Measurements from ENCODE around the gene SH3RF1. TPM values are rescaled to one million over a fixed set of nuclear protein-coding genes. Genes with fewer than 3 reads are reported as not detected.

Gene SH3RF1
- total RNA-seq, 1 donor from 2014 or later, result 11.2 TPM

DNA sequence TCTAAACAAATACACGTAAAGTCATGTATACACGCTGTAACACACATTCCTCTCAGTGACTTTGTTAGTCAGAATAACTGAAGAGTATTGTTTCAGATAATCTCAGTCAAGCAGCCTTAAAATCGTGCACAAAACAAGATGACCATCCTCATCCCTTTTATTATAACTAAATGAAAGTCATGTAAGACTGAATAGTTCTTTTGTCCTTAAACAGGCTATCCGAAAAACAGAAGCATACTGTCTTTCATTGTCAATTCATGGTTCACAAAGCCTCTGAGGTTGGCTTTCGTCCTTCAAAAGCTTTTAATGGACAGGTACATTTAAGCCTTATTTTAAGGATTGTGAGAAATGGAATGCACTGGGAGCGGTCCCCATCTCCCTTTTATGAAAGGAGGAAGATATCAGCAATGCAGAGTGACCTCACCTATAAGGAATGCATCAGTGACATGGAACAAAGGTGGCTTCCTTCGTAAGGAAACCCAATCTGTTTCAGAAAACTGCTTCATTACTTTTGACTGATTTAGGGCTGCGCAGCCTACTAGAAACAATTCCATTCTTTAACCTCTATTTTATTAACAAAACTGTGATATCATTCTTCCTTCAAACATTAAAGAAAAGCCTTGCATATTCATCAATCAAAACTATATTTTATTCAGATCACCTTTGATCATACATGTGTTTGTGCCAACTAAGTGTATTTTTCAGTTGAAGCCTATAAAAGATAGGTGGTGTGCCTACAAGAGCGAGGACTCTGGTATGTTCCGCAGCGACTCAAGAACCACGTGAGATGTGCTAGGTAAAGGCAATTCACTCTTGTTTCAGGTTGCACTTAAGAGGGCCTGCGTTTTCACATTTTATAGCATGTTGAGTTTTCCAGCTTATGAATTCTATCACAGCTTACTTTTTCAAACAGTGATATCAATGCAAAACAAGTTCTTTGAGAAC, 19.2 kb downstream of the SH3RF1 start:
- DNase-seq, result peak; percentile 71

DNA sequence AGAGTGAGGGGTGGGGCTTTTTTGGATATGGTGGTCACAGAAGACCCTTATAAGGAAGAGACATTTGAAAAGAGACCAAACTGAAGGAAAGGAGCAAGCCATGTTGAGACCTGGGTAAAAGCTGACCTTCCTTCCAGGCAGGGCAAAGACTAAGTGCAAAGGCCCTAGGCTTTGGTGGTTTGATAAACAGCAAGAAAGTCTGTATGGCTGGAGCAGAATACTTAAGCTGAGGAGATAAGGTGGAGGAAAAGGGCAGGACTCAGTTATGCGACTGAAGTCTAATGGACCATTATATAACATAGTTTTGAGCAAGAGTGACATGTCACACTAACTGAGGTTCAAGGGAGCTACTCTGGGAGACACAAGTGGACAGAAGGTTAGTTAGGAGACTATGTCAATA, 20.0 kb downstream of the SH3RF1 start:
- no peak for DNase-seq

DNA sequence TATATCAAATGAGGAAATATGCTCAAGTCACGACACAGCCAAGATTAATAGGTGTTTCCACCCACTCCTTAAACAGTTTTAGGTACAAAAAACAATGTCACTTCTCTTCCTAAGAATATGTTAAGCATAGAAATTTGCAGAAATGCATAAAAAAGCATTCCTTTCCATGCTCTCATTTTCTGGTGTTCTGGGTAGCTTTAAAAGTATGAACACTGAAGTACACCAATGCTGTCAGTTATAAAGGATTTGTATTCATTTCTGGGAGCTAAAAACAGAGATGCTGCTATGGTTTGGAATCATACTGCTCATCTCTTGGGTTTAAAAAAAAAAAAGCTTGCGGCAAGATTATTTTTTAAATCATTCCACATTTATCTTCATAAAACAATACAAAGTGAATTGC, 20.8 kb downstream of the SH3RF1 start:
- no peak for DNase-seq

DNA sequence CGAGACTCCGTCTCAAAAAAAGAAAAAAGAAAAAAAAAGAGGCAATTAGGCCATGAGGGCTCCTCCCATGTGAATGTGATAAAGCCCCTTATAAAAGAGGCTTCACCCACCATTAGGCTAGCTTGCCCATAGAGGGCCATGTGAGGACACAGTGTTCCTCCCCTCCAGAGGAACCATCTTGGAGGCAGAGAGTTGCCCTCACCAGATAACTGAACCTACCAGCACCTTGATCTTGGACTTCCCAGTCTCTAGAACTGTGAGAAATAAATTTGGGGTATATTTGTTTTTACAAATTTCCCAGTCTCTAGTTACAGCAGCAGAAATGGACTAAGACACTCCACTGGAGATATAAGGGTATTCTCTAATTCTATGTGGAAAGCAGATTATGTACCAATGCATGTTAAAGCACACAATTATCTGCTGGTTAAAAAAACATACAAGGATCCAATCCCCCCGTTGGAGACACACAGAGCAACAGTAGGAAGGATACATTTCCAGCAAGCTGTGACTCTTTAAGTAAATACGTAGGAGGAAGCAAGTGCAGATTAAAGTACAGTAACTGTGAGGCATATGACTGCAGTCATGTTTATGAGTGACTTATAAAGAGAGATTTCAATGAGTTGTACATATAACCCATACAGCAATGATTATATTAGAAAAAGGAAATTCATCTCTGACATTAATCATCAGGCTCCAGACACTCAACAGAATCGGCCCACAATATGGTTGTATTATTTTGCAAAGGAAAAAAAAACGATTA, 21.4 kb downstream of the SH3RF1 start:
- DNase-seq, result peak; percentile 70

DNA sequence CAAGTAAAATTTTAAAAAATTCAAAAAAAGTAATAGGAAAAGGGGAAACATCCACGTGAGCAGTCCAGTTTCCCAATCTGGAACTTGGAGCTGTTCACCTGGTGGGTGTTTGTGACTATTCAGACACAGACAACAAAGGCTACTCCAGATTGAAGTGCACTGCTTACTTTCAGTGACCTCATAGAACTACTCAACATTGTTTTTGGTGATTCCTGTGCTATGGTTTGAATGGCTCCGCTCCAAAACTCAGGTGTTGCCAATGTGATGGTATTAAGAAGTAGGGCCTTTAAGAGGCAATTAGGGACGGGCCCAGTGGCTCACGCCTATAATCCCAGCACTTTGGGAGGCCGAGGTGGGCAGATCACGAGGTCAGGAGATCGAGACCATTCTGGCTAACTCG, 22.1 kb downstream of the SH3RF1 start:
- DNase-seq, result no peak

DNA sequence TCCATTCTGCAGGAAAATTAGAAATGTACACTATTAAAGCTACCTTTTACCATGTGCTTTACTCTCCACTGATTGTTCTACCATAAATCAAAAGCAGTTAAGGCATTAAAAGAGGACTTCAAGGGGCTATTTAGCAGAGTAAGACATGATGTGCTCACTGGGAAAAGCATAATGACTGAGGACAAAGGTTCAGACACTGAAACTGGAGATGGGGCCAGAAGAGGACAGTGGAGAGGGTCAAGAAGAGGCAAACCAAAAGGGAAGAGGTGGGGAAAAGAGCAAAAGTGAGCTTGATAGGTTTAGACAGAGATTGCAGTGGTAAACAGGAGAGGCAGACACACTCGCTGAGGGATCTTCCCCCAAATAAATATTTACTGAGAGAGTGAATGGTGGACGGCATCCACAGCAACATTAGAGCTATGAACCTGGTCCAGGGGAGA, 23.8 kb downstream of the SH3RF1 start:
- no peak for DNase-seq

DNA sequence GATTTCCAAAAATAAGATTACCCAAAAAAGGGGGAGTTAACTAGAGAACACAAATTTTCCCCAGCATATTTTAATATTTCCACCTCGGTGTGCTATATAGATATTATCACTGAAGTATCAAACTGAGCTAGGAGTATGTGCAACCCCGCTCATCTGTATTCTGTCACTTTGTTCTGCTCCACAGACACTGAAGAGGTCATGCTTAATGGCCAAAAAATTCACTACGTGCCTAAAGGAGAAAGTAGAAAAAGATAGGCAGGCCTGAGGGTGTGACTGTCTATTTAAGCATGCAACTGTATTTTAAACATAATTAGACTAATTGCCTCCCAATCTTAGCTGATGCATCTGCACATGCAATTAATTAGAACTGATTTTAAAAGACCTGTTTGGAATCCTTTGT, 24.5 kb downstream of the SH3RF1 start:
- DNase-seq, result no peak

DNA sequence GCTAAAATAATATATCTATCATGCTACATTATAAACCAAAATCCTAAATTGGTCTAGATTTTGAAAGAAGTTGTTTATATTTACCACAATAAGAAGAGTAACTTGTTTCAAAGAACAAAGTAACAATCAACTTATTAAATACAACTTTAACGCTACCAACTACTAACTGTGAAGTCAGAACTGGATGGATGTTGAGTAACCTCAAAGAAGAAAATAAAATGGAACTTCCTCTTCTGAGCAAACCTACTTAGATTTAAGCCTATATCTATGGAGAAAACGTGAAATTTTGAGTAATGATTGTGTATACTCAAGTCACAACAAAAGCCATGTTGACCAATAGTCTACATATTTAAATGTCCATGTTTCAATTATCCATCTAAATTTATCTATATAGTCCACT, 25.7 kb downstream of the SH3RF1 start:
- DNase-seq, result no peak

DNA sequence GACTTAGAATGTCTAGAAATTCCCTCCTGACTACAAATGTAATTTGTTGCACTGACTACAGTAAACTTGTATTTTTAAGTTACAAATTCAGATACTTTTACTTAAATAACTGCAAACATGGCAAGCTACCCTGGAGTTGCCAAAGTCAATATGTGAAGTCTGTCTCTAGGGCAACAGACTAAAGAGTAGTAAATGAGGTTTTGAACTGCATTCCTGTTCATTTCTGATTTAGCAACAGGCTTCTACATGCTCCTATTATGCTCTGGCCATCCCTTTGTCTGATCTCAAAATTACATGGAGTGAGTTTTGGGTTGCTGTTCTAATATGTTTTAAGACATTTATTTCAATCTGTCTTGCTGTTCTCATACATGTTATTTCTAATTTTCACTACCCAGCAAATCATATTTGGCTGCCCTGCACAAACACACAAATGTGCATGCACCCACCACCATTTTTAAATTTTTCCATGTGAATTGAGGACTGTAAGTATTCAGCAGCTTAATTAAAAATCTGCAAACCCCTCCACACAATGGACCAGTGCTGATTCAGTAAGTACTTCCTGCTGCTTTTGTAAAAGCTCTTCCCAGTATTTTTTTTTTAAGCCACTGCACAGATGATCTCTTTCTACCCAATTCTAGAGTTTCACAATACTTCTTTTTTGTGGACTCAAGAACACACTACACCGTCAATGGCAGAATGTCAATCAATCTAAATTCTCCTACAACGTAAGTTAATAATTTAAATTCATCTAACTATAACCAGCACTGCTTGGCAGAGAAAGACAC, 26.7 kb downstream of the SH3RF1 start:
- peak; percentile 63 for DNase-seq

DNA sequence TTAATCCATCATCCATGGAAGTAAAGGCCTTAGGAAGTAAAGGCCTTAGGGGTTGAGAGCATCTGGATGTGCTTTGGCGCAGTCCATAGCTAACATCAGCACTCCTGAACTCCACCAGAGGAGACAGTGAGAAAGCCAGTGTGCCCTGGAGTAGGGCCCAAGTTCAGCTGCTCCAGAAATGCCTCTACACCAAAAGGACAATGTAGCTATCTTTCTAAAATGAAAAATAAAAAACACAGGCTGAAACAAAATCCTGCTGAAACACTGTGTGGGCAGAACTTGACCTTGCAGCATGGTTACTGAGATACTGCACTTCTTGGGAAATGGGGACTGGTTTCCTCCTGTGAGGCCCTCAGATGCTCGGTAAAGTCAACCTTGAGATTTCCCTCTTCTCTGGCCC, 29.3 kb downstream of the SH3RF1 start:
- no peak for DNase-seq

DNA sequence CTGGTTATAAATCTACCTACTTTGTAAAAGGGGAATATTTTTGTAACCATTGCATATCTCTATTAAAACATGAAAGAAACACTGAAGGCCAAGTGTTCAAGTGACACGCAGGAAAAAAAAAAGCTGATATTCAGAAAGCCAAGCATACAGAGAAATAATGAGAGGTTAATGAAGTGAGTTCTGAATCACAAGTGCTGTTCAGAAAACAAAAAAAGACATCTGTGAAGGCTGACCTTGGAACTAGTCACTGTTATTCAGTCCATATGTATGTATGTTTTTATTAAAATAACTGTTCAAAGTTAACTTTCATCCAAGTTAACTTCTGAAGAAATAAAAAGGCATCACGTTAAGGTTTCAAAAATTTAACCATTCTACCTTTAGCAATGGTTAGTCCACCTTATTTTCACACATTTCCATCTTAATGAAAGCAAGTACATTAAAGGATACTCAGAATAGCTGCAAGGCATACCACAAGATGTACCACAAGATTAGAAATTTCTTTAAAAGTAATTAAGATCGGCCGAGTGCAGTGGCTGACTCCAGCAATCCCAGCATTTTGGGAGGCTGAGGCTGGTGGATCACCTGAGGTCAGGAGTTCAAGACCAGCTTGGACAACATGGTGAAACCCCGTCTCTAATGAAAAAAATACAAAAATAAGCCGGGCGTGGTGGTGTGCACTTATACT, 31.4 kb downstream of the SH3RF1 start:
- no peak for DNase-seq

DNA sequence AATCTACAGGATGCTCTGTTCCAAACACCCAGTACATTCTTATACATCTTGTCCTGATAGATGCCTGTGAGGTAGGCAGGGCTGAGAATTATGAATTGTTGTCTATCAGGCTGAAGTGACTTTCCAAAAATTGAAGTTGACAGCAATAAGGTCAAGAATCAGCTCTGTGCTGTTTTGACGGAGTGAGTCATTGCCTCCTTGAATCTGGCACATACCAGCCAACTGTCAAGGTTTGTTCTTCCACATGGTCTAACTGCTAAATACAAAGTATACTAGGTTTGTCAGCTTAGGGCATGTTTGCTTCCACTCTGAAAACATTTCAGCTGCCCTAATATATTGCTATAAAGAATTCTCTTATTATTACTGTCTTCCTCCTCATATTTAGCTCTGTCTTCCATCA, 32.3 kb downstream of the SH3RF1 start:
- DNase-seq, result peak; percentile 66

DNA sequence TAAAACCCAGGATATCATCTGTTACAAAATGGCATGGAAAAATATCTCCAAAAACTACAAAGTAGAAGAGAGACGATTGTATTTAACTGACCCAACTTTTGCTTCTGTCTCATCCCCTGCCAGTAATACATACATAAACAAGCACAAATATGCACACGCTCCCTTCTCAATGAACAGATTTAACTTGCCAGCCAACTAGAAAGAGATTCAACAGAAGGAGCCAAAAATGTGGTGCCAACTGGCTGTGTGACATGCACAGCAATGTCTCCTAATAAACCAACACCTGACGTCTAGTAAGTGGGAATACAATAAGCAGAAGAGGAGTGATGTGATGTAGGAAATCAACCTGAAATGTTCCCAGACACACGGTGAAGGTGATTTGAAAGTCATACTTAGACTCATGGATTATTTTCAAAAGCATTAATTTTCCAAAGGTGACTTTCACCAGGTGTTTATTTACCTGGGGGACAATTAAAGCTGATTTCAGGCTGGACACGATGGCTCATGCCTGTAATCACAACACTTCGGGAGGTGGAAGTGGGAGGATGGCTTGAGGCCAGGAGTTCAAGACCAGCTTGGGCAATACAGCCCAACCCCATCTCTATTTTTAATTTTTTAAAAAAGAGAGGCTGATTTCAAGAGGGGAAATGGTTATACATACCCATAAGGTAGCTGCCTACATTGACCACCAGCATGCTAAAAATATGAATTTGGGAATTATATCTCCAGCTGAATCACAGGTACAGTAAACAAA, 33.7 kb downstream of the SH3RF1 start:
- DNase-seq, result no peak

DNA sequence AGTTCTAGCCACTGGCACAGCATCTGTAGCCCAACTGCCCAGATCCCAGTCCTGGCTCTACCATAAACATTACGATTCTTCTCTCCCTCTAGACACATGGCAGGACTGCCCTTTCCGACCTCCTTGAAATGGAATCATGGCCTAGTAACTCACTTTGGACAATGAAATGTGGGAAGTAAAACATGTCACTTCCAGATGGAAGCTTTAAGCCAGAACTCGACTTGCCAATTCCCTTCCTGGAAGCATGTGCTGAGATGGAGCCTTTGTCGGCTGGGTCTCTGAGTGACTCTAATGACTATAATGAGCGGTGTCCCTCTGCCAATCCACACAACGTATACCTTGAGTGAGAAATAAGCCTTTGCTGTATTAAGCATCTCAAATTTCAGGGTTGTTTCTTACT, 34.7 kb downstream of the SH3RF1 start:
- no peak for DNase-seq

DNA sequence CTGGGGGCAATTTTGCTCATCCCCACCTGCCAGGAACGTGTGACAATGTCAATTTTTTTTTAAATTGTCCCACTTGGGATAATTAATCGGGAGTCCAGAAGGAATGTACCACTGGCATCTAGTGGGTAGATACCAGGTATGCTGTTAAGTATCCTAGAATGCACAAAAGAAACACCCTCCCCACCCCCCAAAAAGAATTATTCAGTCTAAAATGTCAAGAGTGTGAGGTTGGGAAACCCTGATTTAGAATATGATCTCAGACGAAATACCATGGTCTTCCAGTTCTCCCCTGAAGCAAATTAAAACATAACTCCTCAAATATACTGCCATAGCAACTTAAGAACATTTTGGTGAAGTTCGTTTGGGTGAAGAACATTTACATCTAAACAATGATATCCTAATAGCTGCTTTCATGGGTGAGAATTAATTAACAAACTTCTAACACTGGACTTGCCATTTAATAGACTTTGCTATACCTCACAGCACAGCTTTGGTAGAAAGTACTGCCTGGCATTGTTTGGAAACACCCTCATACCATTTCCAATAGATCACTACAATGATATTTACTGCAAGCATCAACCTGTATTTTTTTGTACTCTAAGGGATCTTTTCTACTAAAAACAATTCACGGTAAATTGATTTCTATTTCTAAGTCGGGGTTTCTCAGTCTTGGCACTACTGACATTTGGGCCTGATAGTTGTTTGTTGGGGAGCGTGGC, 36.5 kb downstream of the SH3RF1 start:
- no peak for DNase-seq

DNA sequence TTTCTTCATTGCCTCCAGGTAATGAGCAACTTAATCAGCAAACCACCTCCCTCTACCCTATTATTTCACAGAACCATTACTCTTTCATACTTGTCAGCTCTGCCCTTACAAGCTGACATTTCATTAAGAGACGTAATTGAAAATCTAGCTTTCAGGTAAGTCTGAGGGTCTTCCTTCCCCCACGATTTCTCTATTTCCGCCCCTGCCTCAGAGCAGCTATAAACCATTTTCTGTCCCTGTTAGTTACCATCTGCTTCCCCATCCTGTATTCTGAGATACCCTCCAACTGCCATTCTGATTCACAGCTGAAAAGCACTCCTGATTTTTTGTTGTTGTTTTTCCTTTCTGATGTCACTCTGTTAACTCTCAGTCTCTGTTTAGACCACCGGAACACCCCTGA, 37.1 kb downstream of the SH3RF1 start:
- no peak for DNase-seq

DNA sequence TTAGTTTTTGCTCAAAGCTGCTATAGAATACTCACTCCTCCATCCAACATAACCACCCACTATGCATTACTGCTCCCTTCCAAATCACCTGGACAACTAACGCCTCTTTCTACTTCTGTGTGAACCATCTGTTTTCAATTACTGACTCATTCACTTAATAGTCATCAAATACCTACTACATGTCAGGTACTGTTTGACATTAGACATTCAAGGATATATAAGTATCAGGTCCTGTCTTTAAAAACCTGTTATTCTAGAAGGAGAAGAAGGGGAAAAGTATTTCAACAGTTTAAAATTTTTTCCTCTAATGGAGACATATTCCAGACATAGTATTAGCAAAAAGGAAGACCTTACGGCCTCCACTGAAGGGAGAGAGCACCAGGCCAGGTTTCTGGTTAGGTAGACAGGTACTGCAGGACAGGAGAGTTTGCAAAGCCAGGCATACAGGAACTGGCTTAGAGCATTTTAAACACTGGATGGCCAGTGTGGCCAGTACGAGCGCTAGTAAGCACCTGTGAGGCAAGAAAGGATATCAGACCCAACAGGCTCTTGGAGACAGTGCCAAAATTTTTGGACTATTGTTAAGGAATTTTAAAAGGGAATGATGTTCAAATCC, 39.0 kb downstream of the SH3RF1 start:
- DNase-seq, result no peak

DNA sequence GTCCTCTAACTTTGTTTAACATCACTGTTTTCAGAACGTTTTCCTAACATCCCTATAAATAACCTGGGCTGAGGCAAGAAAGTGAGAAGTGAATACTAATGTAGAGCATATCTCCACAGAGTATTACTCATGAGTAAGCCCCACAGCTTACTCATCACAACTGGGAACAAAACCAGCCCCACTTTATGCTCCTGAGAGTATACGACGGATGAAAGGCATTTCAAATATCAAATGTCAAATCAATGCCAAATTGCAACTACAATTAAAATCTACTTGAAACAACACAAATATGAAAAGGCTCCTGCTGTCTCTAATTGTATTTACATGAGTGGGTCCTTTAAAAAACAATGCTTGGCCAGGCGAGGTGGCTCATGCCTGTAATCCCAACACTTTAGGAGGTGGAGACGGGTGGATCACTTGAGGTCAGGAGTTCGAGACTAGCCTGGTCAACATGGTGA, 41.2 kb downstream of the SH3RF1 start:
- peak; percentile 77 for DNase-seq

DNA sequence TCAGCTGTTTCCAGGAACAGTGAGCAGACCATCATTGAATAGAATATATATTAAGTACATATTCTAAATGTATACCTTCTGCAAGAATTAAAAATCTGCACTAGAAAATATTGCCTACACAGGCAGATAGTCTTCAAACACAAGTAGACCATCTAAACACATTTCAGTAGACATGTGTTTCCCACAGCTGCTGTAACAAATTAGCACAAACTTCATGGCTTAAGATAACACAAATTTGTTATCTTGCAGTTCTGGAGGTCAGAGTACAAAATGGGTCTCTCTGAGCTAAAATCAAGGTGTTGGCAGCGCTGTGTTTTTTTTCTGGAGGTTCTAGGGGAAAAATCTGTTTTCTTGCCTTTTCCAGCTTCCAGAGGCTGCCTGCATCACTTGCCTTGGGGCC, 42.7 kb downstream of the SH3RF1 start:
- DNase-seq, result no peak

DNA sequence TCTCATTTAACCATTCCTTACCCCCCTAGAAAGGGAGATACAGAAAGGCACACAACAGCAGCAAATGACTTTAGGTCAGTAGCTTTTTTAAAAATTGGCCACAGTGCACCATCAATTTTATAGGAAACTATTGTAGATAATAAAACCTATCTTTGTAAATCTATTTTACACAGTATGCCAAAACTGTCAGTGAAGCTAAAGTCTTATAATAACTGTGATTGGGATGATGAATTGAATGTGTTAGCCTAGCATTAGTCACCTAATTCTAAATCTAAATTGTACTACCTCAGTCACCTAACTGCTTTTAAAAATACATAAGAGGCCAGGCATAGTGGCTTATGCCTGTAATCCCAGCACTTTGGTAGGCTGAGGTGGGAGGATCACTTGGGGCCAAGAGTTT, 44.2 kb downstream of the SH3RF1 start:
- DNase-seq, result no peak
